Activated CD8-positive, alpha-beta T cell treated with anti-CD3 and anti-CD28 coated beads for 36 hours (primary cell): Measurements from ENCODE around the gene YWHAB. TPM values are rescaled to one million over a fixed set of nuclear protein-coding genes. Genes with fewer than 3 reads are reported as not detected.

ENCODE experiments used
- ATAC-seq: fragments of 200-7000 bp; cut with Tn5 transposase; one replicate; pipeline ENCODE4 v1.10.0; 2021; ENCODE audit warnings: mild to moderate bottlenecking, moderate library complexity
- CTCF ChIA-PET: fragments of 350-600 bp; sonication (Branson Sonifier 250); formaldehyde crosslinking; loops from one replicate; lab custom pipeline; 2021; ENCODE audit warnings: antibody characterized with exemption; lab: Charles Lee
- POLR2A ChIA-PET: fragments of 350-600 bp; sonication (Branson Sonifier 250); formaldehyde crosslinking; loops from one replicate; lab custom pipeline; 2021; ENCODE audit warnings: antibody characterized with exemption; lab: Charles Lee
- DNase-seq: peaks from one replicate; pipeline ENCODE4 v3.0.0-alpha.2; 2020
- H3K27ac Mint-ChIP-seq: one replicate; pipeline ENCODE4 v1.8.0; 2021; ENCODE audit warnings: mild to moderate bottlenecking, mixed read lengths
- H3K27me3 Mint-ChIP-seq: one replicate; pipeline ENCODE4 v1.8.0; 2021; ENCODE audit warnings: mixed read lengths
- H3K36me3 Mint-ChIP-seq: one replicate; pipeline ENCODE4 v1.8.0; 2021; ENCODE audit warnings: low read depth, mixed read lengths
- H3K4me1 Mint-ChIP-seq: one replicate; pipeline ENCODE4 v1.8.0; 2021; ENCODE audit warnings: low read depth, mixed read lengths
- H3K4me3 Mint-ChIP-seq: one replicate; pipeline ENCODE4 v1.8.0; 2021; ENCODE audit warnings: mild to moderate bottlenecking, moderate library complexity, mixed read lengths
- H3K9me3 Mint-ChIP-seq: one replicate; pipeline ENCODE4 v1.8.0; 2021; ENCODE audit warnings: mixed read lengths
- CTCF ChIP-seq: fragments of 200-600 bp; IDR thresholded peaks from one replicate; pipeline ENCODE4 v1.8.0; 2022; ENCODE audit warnings: antibody characterized with exemption, mild to moderate bottlenecking
- intact Hi-C: fragments of 100-400 bp; cut with micrococcal nuclease; formaldehyde crosslinking; loops from one replicate; pipeline ENCODE4 v1.10.0; 2022
- total RNA-seq, 2 experiments: library from RNA; stranded (reverse); gene quantifications; one replicate each; pipeline ENCODE4 v1.2.3, GENCODE V29; 2021

Gene YWHAB
- total RNA-seq, 2 experiments from 2014 or later: 220 to 226 TPM

GRCh38 chr20:44849703-44850102, 35.8 kb upstream of the YWHAB start:
- ATAC-seq: no peak
- Mint-ChIP-seq H3K36me3 (no peaks in the 10 kb centered on the region), H3K27ac (no peak overlapping the region), H3K4me1 (no peaks in the 10 kb centered on the region), H3K4me3 (no peak overlapping the region), H3K9me3 (no peaks in the 10 kb centered on the region), H3K27me3 (peaks cover 6% of the 10 kb centered on the region)
- CTCF ChIA-PET: no interaction called here
- TF ChIP-seq CTCF: no peak
- no peak for DNase-seq
- POLR2A ChIA-PET: no interaction called here
- intact Hi-C loops: no loop called here

DNA sequence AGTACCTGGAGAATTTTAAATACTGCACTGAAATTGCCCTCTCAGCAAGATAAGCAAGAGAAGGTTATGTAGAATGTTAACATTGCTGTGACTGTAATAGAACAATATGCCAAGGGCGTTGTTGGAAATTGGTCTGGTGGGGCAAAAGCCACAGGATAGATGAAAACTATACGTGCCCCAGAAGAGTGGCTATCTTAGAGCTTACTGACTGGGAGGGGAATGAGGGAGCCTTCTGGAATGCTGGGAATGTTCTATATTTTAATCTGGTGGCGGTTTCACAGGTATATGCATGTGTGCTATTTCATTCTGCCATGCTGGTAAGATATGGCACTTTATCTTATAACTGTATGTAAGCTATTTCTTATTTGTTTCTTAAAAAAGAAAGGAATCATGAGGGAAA, 35.2 kb upstream of the YWHAB start:
- ATAC-seq (no peak), DNase-seq (no peak)
- CTCF ChIA-PET: no interaction called here
- no peak overlapping the region for H3K4me3 Mint-ChIP-seq
- no peak for TF ChIP-seq CTCF
- H3K27ac Mint-ChIP-seq: no peak overlapping the region
- POLR2A ChIA-PET: no interaction called here
- no peaks in the 10 kb centered on the region for H3K4me1 Mint-ChIP-seq
- H3K9me3 Mint-ChIP-seq: no peaks in the 10 kb centered on the region
- H3K36me3 Mint-ChIP-seq: no peaks in the 10 kb centered on the region
- intact Hi-C loops: no loop called here
- H3K27me3 Mint-ChIP-seq: peaks cover 3% of the 10 kb centered on the region

- CTCF ChIA-PET: no interaction called here
- no peak overlapping the region for H3K4me3 Mint-ChIP-seq
- H3K36me3 Mint-ChIP-seq: no peaks in the 10 kb centered on the region
- ATAC-seq: no peak
- no peak for TF ChIP-seq CTCF
- no peaks in the 10 kb centered on the region for H3K9me3 Mint-ChIP-seq
- no peaks in the 10 kb centered on the region for H3K4me1 Mint-ChIP-seq
- DNase-seq: no peak
- intact Hi-C loops: no loop called here
- peaks cover 3% of the 10 kb centered on the region for H3K27me3 Mint-ChIP-seq
- H3K27ac Mint-ChIP-seq: no peak overlapping the region
- POLR2A ChIA-PET: no interaction called here
Observed at GRCh38 chr20:44850837-44851236, 34.7 kb upstream of the YWHAB start.

DNA sequence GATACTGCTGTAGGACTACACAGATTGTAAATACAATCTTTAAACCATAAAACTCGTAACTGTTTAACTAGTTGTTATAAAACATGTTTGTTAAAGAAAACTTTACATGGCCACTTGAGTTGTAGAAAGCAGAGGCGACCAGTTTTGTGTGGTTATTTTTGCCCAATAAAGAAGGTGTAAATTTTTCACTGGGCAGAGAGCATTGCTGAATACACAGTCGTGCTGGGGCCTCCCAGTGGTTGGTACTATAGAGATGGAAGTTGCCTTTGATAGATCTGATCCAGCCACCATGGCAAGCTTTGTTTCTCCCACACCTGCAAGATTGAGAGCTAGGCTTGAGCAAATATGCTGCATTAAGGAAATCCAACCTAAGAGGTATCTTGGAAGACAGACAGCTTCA, 34.0 kb upstream of the YWHAB start:
- no peak overlapping the region for H3K4me3 Mint-ChIP-seq
- peaks cover 3% of the 10 kb centered on the region for H3K4me1 Mint-ChIP-seq
- H3K36me3 Mint-ChIP-seq: no peaks in the 10 kb centered on the region
- no peak for TF ChIP-seq CTCF
- CTCF ChIA-PET: interaction anchor here (0.9 to 1.3 kb wide), 2 partner anchors 15 to 105 kb away, joined by 3 to 4 read pairs; no protein-coding TSS in a partner anchor
- H3K27ac Mint-ChIP-seq: no peak overlapping the region
- ATAC-seq (no peak), DNase-seq (no peak)
- POLR2A ChIA-PET: no interaction called here
- intact Hi-C loops: no loop called here
- peaks cover 3% of the 10 kb centered on the region for H3K27me3 Mint-ChIP-seq
- H3K9me3 Mint-ChIP-seq: no peaks in the 10 kb centered on the region

- Mint-ChIP-seq H3K36me3 (no peaks in the 10 kb centered on the region), H3K27ac (no peak overlapping the region), H3K4me3 (no peak overlapping the region), H3K9me3 (peaks cover 3% of the 10 kb centered on the region), H3K27me3 (no peaks in the 10 kb centered on the region), H3K4me1 (peaks cover 13% of the 10 kb centered on the region)
- ATAC-seq (no peak), DNase-seq (no peak)
- TF ChIP-seq CTCF: no peak
- intact Hi-C loops: no loop called here
- POLR2A ChIA-PET: no interaction called here
- CTCF ChIA-PET: no interaction called here
Observed at GRCh38 chr20:44856442-44856841, 29.1 kb upstream of the YWHAB start.
